NCI-H774 (cell line): ENCODE data around the gene GALNT12.

ENCODE experiments used
- DNase-seq: peaks from one replicate; lab custom pipeline; 2025; lab: John Stamatoyannopoulos, UW

Gene GALNT12

GRCh38 chr9:98880311-98881015, 73.0 kb downstream of the GALNT12 start:
- DNase-seq: no peak

- DNase-seq: no peak
These were observed 73.9 kb downstream of the GALNT12 start for GRCh38 chr9:98881356-98881755.

GRCh38 chr9:98881836-98882568, 74.5 kb downstream of the GALNT12 start:
- DNase-seq: no peak

GRCh38 chr9:98882569-98882923, 75.1 kb downstream of the GALNT12 start:
- DNase-seq: no peak

- no peak for DNase-seq
These were observed 75.8 kb downstream of the GALNT12 start for GRCh38 chr9:98883276-98883675.

GRCh38 chr9:98884849-98885248, 77.4 kb downstream of the GALNT12 start:
- no peak for DNase-seq

- DNase-seq: no peak
These were observed 78.3 kb downstream of the GALNT12 start for GRCh38 chr9:98885575-98886295.

- no peak for DNase-seq
These were observed 79.3 kb downstream of the GALNT12 start for GRCh38 chr9:98886691-98887229.

GRCh38 chr9:98887918-98888510, 80.5 kb downstream of the GALNT12 start:
- peak; percentile 9 for DNase-seq

- no peak for DNase-seq
These were observed 81.4 kb downstream of the GALNT12 start for GRCh38 chr9:98888801-98889421.

- DNase-seq: peak; percentile 40
These were observed 82.8 kb downstream of the GALNT12 start for GRCh38 chr9:98890256-98890655.

GRCh38 chr9:98892288-98892687, 84.8 kb downstream of the GALNT12 start:
- no peak for DNase-seq

GRCh38 chr9:98892690-98893089, 85.2 kb downstream of the GALNT12 start:
- DNase-seq: no peak

GRCh38 chr9:98894171-98894570, 86.7 kb downstream of the GALNT12 start:
- no peak for DNase-seq

GRCh38 chr9:98894761-98895160, 87.3 kb downstream of the GALNT12 start:
- DNase-seq: no peak

- no peak for DNase-seq
These were observed 89.2 kb downstream of the GALNT12 start for GRCh38 chr9:98896632-98897031.

GRCh38 chr9:98897745-98898144, 90.3 kb downstream of the GALNT12 start:
- no peak for DNase-seq

GRCh38 chr9:98899408-98900056, 92.1 kb downstream of the GALNT12 start:
- DNase-seq: no peak
